HG03066 (cell line): ENCODE results near the gene MIGA2.
"Not testable (repeated sequence)": the region's sequence is repeated elsewhere in the genome, so short reads cannot be mapped to it uniquely, and the experiment has no call there.

Experiments
- ATAC-seq: cut with Tn5 transposase; IDR thresholded peaks from one replicate; pipeline ENCODE4 v1.9.1; 2021; ENCODE audit warnings: low read depth; ENCODE audit not compliant: unreplicated experiment

The MIGA2 gene

GRCh38 chr9:129111528-129112151 lies 75.2 kb downstream of the MIGA2 start:
- ATAC-seq: no peak

- not testable (repeated sequence) for ATAC-seq
These were observed 76.1 kb downstream of the MIGA2 start for GRCh38 chr9:129112526-129112925.

GRCh38 chr9:129113645-129114304 lies 77.3 kb downstream of the MIGA2 start:
- ATAC-seq: no peak

- no peak for ATAC-seq
These were observed 82.4 kb downstream of the MIGA2 start for GRCh38 chr9:129118799-129119198.

- no peak for ATAC-seq
These were observed 85.1 kb downstream of the MIGA2 start for GRCh38 chr9:129121483-129121882.
